NK-92 treated with Interleukin-12 subunit alpha and Interleukin-12 subunit beta, amount 100 ng/mL, for 24 hours (cell line): ENCODE measurements around the gene HDLBP.
"Not testable (repeated sequence)": the region's sequence is repeated elsewhere in the genome, so short reads cannot be mapped to it uniquely, and the experiment has no call there.

Experiments
- DNase-seq: peaks from one replicate; lab custom pipeline; 2025; lab: John Stamatoyannopoulos, UW

The HDLBP gene

GRCh38 chr2:241302759-241303651 lies 12.5 kb downstream of the HDLBP start:
- no peak for DNase-seq

GRCh38 chr2:241302083-241302482 lies 13.4 kb downstream of the HDLBP start:
- no peak for DNase-seq

GRCh38 chr2:241300000-241300399 lies 15.5 kb downstream of the HDLBP start:
- DNase-seq: no peak

GRCh38 chr2:241298673-241299072 lies 16.8 kb downstream of the HDLBP start:
- no peak for DNase-seq

GRCh38 chr2:241296767-241297166 lies 18.7 kb downstream of the HDLBP start:
- DNase-seq: no peak

- DNase-seq: no peak
Observed at GRCh38 chr2:241295326-241296095, 20.0 kb downstream of the HDLBP start.

- not testable (repeated sequence) for DNase-seq
Observed at GRCh38 chr2:241293378-241293797, 22.1 kb downstream of the HDLBP start.

- DNase-seq: no peak
Observed at GRCh38 chr2:241291977-241292376, 23.5 kb downstream of the HDLBP start.

GRCh38 chr2:241291153-241291552 lies 24.3 kb downstream of the HDLBP start:
- DNase-seq: no peak

- DNase-seq: no peak
Observed at GRCh38 chr2:241289597-241289996, 25.9 kb downstream of the HDLBP start.

GRCh38 chr2:241289053-241289452 lies 26.4 kb downstream of the HDLBP start:
- no peak for DNase-seq

GRCh38 chr2:241288324-241288888 lies 27.1 kb downstream of the HDLBP start:
- no peak for DNase-seq

GRCh38 chr2:241286348-241287090 lies 29.0 kb downstream of the HDLBP start:
- DNase-seq: no peak

- DNase-seq: no peak
Observed at GRCh38 chr2:241285596-241285995, 29.9 kb downstream of the HDLBP start.

- DNase-seq: no peak
Observed at GRCh38 chr2:241282555-241282954, 32.9 kb downstream of the HDLBP start.

- no peak for DNase-seq
Observed at GRCh38 chr2:241280291-241280690, 35.2 kb downstream of the HDLBP start.

- DNase-seq: no peak
Observed at GRCh38 chr2:241279828-241280227, 35.6 kb downstream of the HDLBP start.

GRCh38 chr2:241279413-241279812 lies 36.1 kb downstream of the HDLBP start:
- DNase-seq: no peak

- not testable (repeated sequence) for DNase-seq
Observed at GRCh38 chr2:241278306-241278705, 37.2 kb downstream of the HDLBP start.

GRCh38 chr2:241275910-241276309 lies 39.6 kb downstream of the HDLBP start:
- DNase-seq: no peak

GRCh38 chr2:241275504-241275903 lies 40.0 kb downstream of the HDLBP start:
- no peak for DNase-seq

- DNase-seq: no peak
Observed at GRCh38 chr2:241274127-241274526, 41.3 kb downstream of the HDLBP start.
